MCF 10A (cell line): ENCODE results near the gene PPM1L. TPM values are rescaled to one million over a fixed set of nuclear protein-coding genes. Genes with fewer than 3 reads are reported as not detected.

Experiments
- BruUV-seq: library from RNA; stranded (reverse); fragments of 400-500 nt; replicated peaks from 2 replicates; lab custom pipeline; 2021; lab: Mats Ljungman, UMichigan
- CTCF ChIA-PET: fragments of 300-600 bp; sonication (Branson Sonifier 250); formaldehyde crosslinking; extraction: SDS; loops from one replicate; lab custom pipeline; 2021; ENCODE audit warnings: antibody characterized with exemption, inconsistent platforms; lab: Yijun Ruan, JAX
- POLR2A ChIA-PET: fragments of 300-600, 350-650 bp; sonication (Branson Sonifier 250); formaldehyde crosslinking; extraction: SDS; loops from one replicate; lab custom pipeline; 2020; ENCODE audit warnings: antibody characterized with exemption, inconsistent platforms; lab: Yijun Ruan, JAX
- DNase-seq: peaks from one replicate; pipeline ENCODE4 v3.0.0-alpha.2; 2018; ENCODE audit not compliant: unreplicated experiment
- H3K27ac Mint-ChIP-seq: one replicate; pipeline ENCODE4 v1.8.0; 2022; ENCODE audit warnings: mild to moderate bottlenecking, low read depth, mixed read lengths; ENCODE audit not compliant: unreplicated experiment
- H3K27me3 Mint-ChIP-seq: one replicate; pipeline ENCODE4 v1.8.0; 2022; ENCODE audit warnings: mixed read lengths; ENCODE audit not compliant: insufficient read depth, unreplicated experiment
- H3K36me3 Mint-ChIP-seq: one replicate; pipeline ENCODE4 v1.8.0; 2022; ENCODE audit warnings: mild to moderate bottlenecking, moderate library complexity, mixed read lengths; ENCODE audit not compliant: insufficient read depth, unreplicated experiment
- H3K4me1 Mint-ChIP-seq: one replicate; pipeline ENCODE4 v1.8.0; 2022; ENCODE audit warnings: mixed read lengths; ENCODE audit not compliant: insufficient read depth, unreplicated experiment
- H3K4me3 Mint-ChIP-seq: one replicate; pipeline ENCODE4 v1.8.0; 2022; ENCODE audit warnings: mild to moderate bottlenecking, moderate library complexity, mixed read lengths; ENCODE audit not compliant: unreplicated experiment
- H3K9me3 Mint-ChIP-seq: one replicate; pipeline ENCODE4 v1.8.0; 2022; ENCODE audit warnings: mixed read lengths; ENCODE audit not compliant: unreplicated experiment
- intact Hi-C: fragments of 100-400 bp; cut with micrococcal nuclease; formaldehyde crosslinking; loops from 2 replicates; pipeline ENCODE4 v1.14.1; 2022
- total RNA-seq: library from RNA; stranded (reverse); gene quantifications from 2 replicates; pipeline ENCODE4 v1.2.3, GENCODE V29; 2022
- TF ChIP-seq, protein P1 (sequence below): fragments of 200-600 bp; IDR thresholded peaks from one replicate; pipeline ENCODE4 v1.8.0; 2022; ENCODE audit warnings: antibody characterized with exemption, mild to moderate bottlenecking; ENCODE audit not compliant: unreplicated experiment

Gene PPM1L
- total RNA-seq, 1 experiment from 2014 or later, result 2.1 TPM

DNA sequence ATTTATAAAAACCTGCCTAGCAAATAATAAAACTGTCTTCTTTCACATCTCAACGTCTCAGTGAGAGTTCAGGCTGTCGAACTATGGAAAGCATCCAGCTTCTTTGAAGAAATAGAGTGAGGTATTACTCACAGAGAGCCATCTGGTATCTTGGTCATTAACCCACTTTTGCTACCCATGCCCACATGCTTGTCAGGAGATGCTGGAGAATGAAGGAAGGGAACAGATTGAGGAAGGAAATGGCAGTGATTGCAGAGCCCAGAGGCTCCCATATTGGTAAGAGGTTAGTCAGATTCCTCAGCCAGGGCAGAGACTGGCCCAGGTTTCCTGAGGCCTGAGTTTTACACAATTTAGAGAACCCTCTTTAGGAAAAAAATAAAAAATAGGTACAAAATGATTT, 230.0 kb downstream of the PPM1L start:
- Mint-ChIP-seq H3K4me3 (no peak overlapping the region), H3K9me3 (no peaks in the 10 kb centered on the region), H3K27ac (no peak overlapping the region), H3K36me3 (no peaks in the 10 kb centered on the region), H3K27me3 (no peaks in the 10 kb centered on the region), H3K4me1 (no peaks in the 10 kb centered on the region)
- intact Hi-C loops, result no loop called here
- BruUV-seq, result no TSS peak
- TF ChIP-seq, protein P1, sequence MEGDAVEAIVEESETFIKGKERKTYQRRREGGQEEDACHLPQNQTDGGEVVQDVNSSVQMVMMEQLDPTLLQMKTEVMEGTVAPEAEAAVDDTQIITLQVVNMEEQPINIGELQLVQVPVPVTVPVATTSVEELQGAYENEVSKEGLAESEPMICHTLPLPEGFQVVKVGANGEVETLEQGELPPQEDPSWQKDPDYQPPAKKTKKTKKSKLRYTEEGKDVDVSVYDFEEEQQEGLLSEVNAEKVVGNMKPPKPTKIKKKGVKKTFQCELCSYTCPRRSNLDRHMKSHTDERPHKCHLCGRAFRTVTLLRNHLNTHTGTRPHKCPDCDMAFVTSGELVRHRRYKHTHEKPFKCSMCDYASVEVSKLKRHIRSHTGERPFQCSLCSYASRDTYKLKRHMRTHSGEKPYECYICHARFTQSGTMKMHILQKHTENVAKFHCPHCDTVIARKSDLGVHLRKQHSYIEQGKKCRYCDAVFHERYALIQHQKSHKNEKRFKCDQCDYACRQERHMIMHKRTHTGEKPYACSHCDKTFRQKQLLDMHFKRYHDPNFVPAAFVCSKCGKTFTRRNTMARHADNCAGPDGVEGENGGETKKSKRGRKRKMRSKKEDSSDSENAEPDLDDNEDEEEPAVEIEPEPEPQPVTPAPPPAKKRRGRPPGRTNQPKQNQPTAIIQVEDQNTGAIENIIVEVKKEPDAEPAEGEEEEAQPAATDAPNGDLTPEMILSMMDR, result no peak
- POLR2A ChIA-PET, result interaction anchor here (0.9 kb wide), 2 partner anchors 9 to 31 kb away, joined by 3 to 4 read pairs; no protein-coding TSS in a partner anchor
- CTCF ChIA-PET, result no interaction called here
- no peak for DNase-seq

DNA sequence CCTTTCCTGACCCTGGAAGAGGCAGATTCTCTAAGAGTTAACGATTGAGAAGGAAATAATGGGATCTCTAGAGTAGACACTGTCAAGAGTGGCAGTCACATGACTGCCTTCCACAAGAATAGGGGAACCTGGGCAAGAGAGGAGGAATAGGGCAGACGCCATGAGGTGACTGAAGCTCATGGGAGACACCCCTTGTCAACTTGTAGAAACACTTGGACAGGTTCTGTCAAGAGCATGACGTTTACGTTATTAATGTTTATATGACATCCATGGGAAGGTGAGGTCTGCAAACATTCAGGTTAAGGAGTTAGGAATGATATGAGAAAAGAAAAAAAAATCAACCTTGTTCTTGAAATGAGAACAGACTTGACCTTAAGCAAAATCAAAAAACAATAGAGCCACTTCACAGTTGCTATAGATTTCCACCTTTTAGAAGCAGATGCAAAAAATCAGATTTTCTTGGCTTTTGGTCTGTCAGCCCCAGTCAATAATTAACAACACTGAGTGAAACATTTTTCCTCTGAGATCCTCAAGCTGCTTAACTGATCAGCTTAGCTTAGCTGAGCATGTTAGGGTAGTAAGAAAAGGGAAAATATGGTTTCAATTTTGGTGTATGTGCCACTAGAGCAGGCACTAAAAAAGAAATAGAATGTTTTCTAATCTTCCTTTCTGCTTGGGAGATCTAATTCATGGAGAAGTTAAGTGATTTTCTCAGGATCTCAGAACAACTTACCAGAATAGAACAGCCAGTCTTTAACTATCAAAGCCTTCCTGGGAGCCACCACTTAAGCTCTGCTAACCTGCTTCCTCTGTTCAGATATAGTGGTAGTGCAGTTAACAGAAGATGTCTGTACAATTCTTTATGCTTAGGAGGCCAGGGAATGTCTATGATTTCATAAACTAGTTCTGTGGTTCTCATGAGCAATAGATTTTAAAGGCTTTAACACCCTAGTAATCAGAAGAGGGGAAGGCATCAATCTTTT, 232.2 kb downstream of the PPM1L start:
- Mint-ChIP-seq H3K9me3 (no peaks in the 10 kb centered on the region), H3K27me3 (no peaks in the 10 kb centered on the region), H3K27ac (no peak overlapping the region), H3K4me1 (no peaks in the 10 kb centered on the region), H3K36me3 (no peaks in the 10 kb centered on the region), H3K4me3 (no peak overlapping the region)
- TF ChIP-seq, protein P1, result no peak
- BruUV-seq, result no TSS peak
- CTCF ChIA-PET, result no interaction called here
- POLR2A ChIA-PET, result no interaction called here
- no peak for DNase-seq
- intact Hi-C loops, result no loop called here

DNA sequence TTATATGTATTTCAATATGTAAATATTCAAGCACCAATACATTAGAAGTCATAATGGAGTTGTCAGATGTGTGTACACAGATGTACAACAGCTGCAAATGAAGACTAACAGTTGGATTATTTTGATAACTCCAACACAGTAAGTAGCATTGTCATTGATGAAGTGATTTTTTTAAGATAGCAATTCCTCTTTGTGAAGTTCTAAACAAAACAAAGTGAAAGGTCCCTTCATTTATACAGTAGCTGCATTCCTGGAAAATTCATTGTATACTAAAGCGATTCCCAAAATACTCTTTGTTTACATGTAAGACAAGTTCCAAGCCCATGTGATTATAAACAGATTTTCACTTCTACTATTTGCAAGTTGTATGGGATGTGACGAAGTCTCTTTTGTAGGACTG, 234.4 kb downstream of the PPM1L start:
- H3K9me3 Mint-ChIP-seq, result peaks cover 10% of the 10 kb centered on the region
- CTCF ChIA-PET, result no interaction called here
- no peaks in the 10 kb centered on the region for H3K4me1 Mint-ChIP-seq
- no peaks in the 10 kb centered on the region for H3K36me3 Mint-ChIP-seq
- intact Hi-C loops, result no loop called here
- no peak for DNase-seq
- H3K27ac Mint-ChIP-seq, result no peak overlapping the region
- no TSS peak for BruUV-seq
- TF ChIP-seq, protein P1, result no peak
- no peak overlapping the region for H3K4me3 Mint-ChIP-seq
- POLR2A ChIA-PET, result no interaction called here
- no peaks in the 10 kb centered on the region for H3K27me3 Mint-ChIP-seq

DNA sequence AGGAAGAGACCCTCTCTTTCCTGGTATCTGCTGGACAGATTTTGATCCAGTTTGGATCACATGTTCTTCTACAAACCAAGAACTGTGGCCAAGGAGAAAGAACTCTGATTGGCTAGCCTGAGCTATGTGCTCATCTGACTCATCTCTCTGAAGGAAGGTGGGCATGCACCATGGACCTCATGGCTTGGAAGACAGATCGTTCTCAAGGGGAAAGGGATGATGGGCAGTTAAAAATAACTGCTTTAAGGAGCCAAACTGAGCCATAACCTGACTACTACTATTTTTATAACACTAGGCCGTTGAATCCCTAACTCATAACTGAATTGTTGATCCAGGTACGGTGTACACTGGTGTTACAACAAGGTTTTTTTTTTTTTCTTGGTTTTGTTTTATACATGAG, 236.7 kb downstream of the PPM1L start:
- ChIA-PET POLR2A (no interaction called here), CTCF (interaction anchor here (0.6 kb wide), 1 partner anchor 780 kb away, joined by 3 read pairs; no protein-coding TSS in a partner anchor)
- DNase-seq, result no peak
- H3K4me1 Mint-ChIP-seq, result no peaks in the 10 kb centered on the region
- H3K4me3 Mint-ChIP-seq, result no peak overlapping the region
- TF ChIP-seq, protein P1, result no peak
- peaks cover 15% of the 10 kb centered on the region for H3K9me3 Mint-ChIP-seq
- H3K27me3 Mint-ChIP-seq, result no peaks in the 10 kb centered on the region
- no peaks in the 10 kb centered on the region for H3K36me3 Mint-ChIP-seq
- no TSS peak for BruUV-seq
- intact Hi-C loops, result no loop called here
- no peak overlapping the region for H3K27ac Mint-ChIP-seq
